ENCODE data around the gene CACNB2. TPM values are rescaled to one million over a fixed set of nuclear protein-coding genes. Genes with fewer than 3 reads are reported as not detected.
A peak's percentile ranks its signal among the peaks of the same experiment; 100 is the strongest.

Gene CACNB2
- total RNA-seq, 1 donor from 2014 or later, result 4.9 TPM

DNA sequence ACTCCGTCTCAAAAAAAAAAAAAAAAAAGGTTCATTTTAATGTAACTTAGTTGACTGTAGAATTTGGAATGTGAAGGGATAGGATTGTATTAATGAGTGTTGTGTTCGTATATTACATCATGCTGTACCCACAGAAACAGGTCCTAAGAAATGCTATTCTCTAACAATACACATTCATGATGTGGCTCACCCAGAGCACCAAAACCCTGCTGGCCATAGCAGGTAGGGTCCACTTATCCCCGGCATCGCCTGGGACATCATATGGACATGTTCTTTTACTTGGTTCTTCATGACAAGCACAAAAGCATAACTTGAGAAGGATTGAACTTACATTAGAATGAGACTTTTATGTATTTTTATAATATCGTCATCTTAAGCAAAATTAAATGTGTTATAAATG is 241.5 kb downstream of the CACNB2 start:
- no peak overlapping the region for H3K27ac Mint-ChIP-seq
- DNase-seq (ENCODE audit: low spot score, unreplicated experiment), result no peak
- no peaks in the 10 kb centered on the region for H3K9me3 Mint-ChIP-seq (ENCODE audit: low read depth)
- no peaks in the 10 kb centered on the region for H3K4me1 Mint-ChIP-seq (ENCODE audit: low read depth)
- no peaks in the 10 kb centered on the region for H3K36me3 Mint-ChIP-seq (ENCODE audit: insufficient read depth)
- no peaks in the 10 kb centered on the region for H3K27me3 Mint-ChIP-seq
- TF ChIP-seq, protein P1, sequence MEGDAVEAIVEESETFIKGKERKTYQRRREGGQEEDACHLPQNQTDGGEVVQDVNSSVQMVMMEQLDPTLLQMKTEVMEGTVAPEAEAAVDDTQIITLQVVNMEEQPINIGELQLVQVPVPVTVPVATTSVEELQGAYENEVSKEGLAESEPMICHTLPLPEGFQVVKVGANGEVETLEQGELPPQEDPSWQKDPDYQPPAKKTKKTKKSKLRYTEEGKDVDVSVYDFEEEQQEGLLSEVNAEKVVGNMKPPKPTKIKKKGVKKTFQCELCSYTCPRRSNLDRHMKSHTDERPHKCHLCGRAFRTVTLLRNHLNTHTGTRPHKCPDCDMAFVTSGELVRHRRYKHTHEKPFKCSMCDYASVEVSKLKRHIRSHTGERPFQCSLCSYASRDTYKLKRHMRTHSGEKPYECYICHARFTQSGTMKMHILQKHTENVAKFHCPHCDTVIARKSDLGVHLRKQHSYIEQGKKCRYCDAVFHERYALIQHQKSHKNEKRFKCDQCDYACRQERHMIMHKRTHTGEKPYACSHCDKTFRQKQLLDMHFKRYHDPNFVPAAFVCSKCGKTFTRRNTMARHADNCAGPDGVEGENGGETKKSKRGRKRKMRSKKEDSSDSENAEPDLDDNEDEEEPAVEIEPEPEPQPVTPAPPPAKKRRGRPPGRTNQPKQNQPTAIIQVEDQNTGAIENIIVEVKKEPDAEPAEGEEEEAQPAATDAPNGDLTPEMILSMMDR (IDR thresholded peaks at IDR 0.05; ENCODE audit: unreplicated experiment), result no peak
- H3K4me3 Mint-ChIP-seq (ENCODE audit: low read depth), result no peak overlapping the region

DNA sequence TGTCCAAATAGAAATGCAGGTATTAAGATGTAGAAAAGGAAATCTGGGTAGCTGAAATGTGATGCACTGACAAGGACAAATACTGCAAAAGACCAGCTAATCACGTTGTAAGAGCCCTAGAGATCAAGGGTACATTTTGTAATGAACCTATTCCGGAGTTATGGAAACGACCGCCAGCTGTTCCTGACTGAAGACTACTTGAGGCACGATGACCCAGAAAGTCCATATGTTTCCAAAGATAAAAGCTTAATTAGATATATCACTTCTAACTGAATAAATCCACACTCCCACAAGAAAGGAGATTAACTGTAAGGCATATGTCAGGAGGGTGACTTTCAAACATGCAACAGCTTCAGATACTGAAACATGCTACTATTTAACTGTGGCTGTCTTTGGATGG is 257.7 kb downstream of the CACNB2 start:
- DNase-seq (ENCODE audit: low spot score, unreplicated experiment), result no peak
- TF ChIP-seq, protein P1 (IDR thresholded peaks at IDR 0.05; ENCODE audit: unreplicated experiment), result no peak
- Mint-ChIP-seq H3K9me3 (ENCODE audit: low read depth) (no peaks in the 10 kb centered on the region), H3K4me3 (ENCODE audit: low read depth) (no peak overlapping the region), H3K27ac (no peak overlapping the region), H3K36me3 (ENCODE audit: insufficient read depth) (no peaks in the 10 kb centered on the region), H3K27me3 (no peaks in the 10 kb centered on the region), H3K4me1 (ENCODE audit: low read depth) (peaks cover 13% of the 10 kb centered on the region)

DNA sequence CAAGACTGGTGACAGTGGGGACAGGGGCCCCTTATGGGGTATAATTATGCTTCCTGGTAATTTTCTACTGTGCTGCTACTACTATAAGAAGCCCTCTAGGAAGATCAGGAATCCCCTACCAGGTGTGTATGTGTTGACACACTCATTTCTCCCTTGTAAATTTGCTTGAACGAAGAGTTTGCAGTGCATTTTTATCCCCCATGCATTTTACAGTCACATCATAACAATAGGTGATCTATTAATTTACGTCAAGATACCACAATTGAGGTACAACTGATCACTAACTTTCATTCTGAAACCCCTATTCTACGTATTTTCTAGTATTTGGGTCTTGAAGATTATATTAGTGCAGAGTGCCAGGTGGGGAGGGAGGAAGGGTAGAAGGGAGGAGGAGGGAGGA is 258.9 kb downstream of the CACNB2 start:
- TF ChIP-seq, protein P1 (IDR thresholded peaks at IDR 0.05; ENCODE audit: unreplicated experiment), result no peak
- no peaks in the 10 kb centered on the region for H3K9me3 Mint-ChIP-seq (ENCODE audit: low read depth)
- no peaks in the 10 kb centered on the region for H3K27me3 Mint-ChIP-seq
- peaks cover 13% of the 10 kb centered on the region for H3K4me1 Mint-ChIP-seq (ENCODE audit: low read depth)
- DNase-seq (ENCODE audit: low spot score, unreplicated experiment), result no peak
- no peak overlapping the region for H3K27ac Mint-ChIP-seq
- H3K4me3 Mint-ChIP-seq (ENCODE audit: low read depth), result no peak overlapping the region
- no peaks in the 10 kb centered on the region for H3K36me3 Mint-ChIP-seq (ENCODE audit: insufficient read depth)

DNA sequence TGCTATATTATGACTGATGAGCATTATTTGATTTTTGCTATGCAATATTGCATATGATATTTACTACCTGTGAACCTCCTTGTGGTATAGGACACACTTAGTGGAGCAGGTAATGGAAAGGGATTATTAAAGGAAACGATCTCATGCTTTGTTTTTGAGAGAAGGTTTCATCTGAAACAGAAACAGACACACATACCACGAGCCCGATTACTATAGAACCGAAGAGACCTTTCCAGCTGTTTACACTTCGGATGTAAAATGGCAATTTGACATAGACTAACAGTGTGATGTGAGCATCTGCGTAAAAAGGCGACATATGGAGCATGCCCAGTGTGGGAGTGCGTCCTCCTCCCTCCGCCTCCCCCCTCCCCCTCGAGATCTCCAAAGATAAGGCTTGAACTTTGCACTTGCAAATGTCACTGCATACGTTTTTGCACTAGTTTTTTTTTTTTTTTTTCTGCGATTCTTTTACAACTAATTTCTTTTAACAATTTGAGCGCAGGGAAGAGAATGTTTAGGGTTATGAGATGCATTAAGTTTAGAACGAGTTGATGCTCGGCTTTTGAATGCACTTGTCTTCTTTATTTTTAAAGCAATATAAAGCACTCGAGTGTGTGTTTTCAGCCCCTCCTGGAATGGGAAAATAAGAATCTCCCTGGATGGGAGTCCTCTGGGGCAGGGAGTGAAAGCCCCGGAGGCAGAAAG is 260.1 kb downstream of the CACNB2 start:
- Mint-ChIP-seq H3K4me3 (ENCODE audit: low read depth) (peak overlapping the region; percentile 73), H3K9me3 (ENCODE audit: low read depth) (no peaks in the 10 kb centered on the region), H3K27me3 (no peaks in the 10 kb centered on the region), H3K27ac (peak overlapping the region; percentile 7), H3K4me1 (ENCODE audit: low read depth) (peaks cover 13% of the 10 kb centered on the region), H3K36me3 (ENCODE audit: insufficient read depth) (no peaks in the 10 kb centered on the region)
- TF ChIP-seq, protein P1 (IDR thresholded peaks at IDR 0.05; ENCODE audit: unreplicated experiment), result no peak
- no peak for DNase-seq (ENCODE audit: low spot score, unreplicated experiment)

DNA sequence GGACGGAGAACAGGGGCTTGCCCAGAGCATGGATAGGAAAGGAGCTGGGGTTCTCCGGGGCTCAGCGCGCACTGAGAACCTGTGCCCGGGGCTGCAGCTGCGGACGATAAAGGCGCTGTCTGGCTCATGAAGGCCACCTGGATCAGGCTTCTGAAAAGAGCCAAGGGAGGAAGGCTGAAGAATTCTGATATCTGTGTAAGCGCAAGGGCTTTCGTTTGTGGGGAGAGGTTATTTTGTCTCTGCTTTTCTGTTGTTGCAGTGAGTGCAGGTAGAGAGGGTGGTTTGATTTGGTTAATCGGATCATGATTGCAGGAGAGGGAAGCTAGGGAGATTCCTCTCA is 260.7 kb downstream of the CACNB2 start:
- Mint-ChIP-seq H3K27me3 (no peaks in the 10 kb centered on the region), H3K4me3 (ENCODE audit: low read depth) (peak overlapping the region; percentile 73), H3K9me3 (ENCODE audit: low read depth) (no peaks in the 10 kb centered on the region), H3K36me3 (ENCODE audit: insufficient read depth) (no peaks in the 10 kb centered on the region), H3K27ac (peak overlapping the region; percentile 9), H3K4me1 (ENCODE audit: low read depth) (peaks cover 13% of the 10 kb centered on the region)
- TF ChIP-seq, protein P1 (IDR thresholded peaks at IDR 0.05; ENCODE audit: unreplicated experiment), result no peak
- peak; percentile 12 for DNase-seq (ENCODE audit: low spot score, unreplicated experiment)

All from progenitor cell of endocrine pancreas (in vitro differentiated cells).